UCSD-AML1 (cell line): Measurements from ENCODE around the gene ADAM10.

Experiments used
- DNase-seq: peaks from one replicate; lab custom pipeline; 2025; ENCODE audit not compliant: unreplicated experiment; lab: John Stamatoyannopoulos, UW

ADAM10 gene

GRCh38 chr15:58555162-58556027 lies 194.1 kb downstream of the ADAM10 start:
- no peak for DNase-seq

GRCh38 chr15:58554758-58555157 lies 194.7 kb downstream of the ADAM10 start:
- no peak for DNase-seq

GRCh38 chr15:58553365-58553918 lies 196.1 kb downstream of the ADAM10 start:
- no peak for DNase-seq

- DNase-seq, result no peak
These were observed 196.8 kb downstream of the ADAM10 start for GRCh38 chr15:58552505-58553364.

- DNase-seq, result peak; percentile 32
These were observed 197.6 kb downstream of the ADAM10 start for GRCh38 chr15:58551764-58552504.

GRCh38 chr15:58551084-58551763 lies 198.3 kb downstream of the ADAM10 start:
- no peak for DNase-seq

- no peak for DNase-seq
These were observed 199.8 kb downstream of the ADAM10 start for GRCh38 chr15:58549785-58550074.

- DNase-seq, result no peak
These were observed 200.3 kb downstream of the ADAM10 start for GRCh38 chr15:58549013-58549784.

- no peak for DNase-seq
These were observed 201.0 kb downstream of the ADAM10 start for GRCh38 chr15:58548308-58549012.

- no peak for DNase-seq
These were observed 201.7 kb downstream of the ADAM10 start for GRCh38 chr15:58547628-58548307.

GRCh38 chr15:58546635-58547627 lies 202.6 kb downstream of the ADAM10 start:
- no peak for DNase-seq

- no peak for DNase-seq
These were observed 203.4 kb downstream of the ADAM10 start for GRCh38 chr15:58546066-58546591.

GRCh38 chr15:58545307-58546065 lies 204.0 kb downstream of the ADAM10 start:
- peak; percentile 47 for DNase-seq

GRCh38 chr15:58544756-58545155 lies 204.8 kb downstream of the ADAM10 start:
- DNase-seq, result no peak

- no peak for DNase-seq
These were observed 205.7 kb downstream of the ADAM10 start for GRCh38 chr15:58543664-58544335.
